SH-SY5Y (cell line): ENCODE results near the gene PCDH9.

Experiments used
- GATA2 ChIP-seq: IDR thresholded peaks from 2 replicates; pipeline ENCODE4 v1.6.1; 2011; ENCODE audit warnings: mild to moderate bottlenecking, low read depth, low read length
- GATA3 ChIP-seq: IDR thresholded peaks from 2 replicates; pipeline ENCODE4 v1.6.1; 2011; ENCODE audit warnings: low read depth, mild to moderate bottlenecking, low read length, moderate library complexity

Gene PCDH9

DNA sequence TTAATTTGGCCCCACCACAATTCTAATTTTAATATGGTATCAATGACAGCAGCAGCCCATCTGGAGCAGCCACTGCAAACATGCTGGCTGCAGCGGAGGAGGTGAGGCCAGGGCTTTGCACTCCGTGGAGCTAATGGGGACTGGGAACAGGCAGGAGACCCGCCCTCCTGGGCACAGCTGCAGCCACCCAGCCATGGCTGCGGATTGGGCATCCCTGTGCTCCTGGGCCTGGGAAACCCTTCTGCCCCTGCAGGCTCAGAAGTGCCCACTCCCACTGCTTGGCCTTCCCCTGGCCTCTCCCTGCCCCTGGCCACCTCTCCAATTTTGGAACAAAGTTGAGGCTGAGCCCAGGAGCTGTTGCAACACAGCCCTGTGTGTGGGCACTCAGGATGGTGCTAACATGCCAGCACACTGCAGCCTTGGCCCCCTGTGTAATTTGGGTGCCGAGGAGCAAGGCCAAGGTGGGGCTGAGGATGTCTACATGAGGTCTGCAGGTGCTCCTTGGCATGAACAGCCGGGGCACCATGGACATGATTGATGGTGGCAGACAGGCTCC lies 123.6 kb downstream of the PCDH9 start:
- TF ChIP-seq GATA2 (no peak), GATA3 (no peak)

DNA sequence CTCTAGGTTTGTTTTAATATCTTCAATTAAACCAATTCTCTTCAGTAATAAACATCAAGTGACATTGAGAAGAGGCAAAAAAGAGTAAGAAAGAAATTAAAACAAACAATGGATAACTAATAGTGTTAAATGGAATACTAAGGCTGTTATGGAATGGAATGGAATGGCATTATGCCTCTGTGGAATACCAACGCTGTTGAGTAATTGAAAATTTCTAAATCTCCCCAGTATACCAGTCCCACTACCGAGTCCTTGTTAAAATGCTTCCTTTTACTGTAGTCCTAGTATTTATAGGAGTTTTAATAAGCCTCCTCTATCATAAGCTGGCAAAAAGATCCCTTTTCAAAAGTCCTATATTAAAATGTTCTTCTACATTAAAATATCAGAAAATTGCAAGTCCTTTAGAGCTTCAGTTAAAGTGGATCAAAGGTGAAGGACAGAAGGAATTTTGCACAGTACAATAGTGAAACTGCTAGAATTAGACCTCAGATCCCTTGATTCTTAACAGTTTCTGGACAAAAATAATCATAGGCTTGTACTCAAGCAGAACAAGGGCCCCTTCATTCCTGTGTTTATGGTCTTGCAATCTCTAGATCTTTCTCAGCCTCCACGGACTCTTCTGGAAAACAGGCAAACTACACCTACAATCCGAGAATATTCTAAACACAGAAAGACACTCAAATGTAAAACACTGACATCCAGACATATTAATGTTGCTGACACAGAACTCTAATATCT lies 128.2 kb downstream of the PCDH9 start:
- TF ChIP-seq GATA2 (no peak), GATA3 (no peak)

DNA sequence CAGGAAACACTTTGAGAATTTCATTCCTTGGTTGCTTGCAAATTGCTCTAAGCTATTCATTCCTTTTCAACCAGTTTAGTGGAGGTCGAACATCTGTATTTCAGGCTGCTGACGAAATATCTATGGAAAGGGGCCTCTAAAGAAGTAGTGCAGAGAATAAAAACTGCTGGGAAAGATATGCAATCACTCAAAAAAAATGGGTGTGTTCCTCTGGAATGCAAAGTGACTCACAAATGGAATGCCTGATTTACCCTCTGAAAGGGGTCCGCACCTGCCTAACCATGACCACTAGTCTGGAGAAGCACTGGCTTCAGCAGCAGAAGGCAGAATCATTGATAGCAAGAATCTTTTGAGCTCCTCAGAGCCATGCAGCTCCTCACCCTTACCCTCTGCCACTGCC lies 129.4 kb downstream of the PCDH9 start:
- TF ChIP-seq GATA2 (no peak), GATA3 (no peak)

DNA sequence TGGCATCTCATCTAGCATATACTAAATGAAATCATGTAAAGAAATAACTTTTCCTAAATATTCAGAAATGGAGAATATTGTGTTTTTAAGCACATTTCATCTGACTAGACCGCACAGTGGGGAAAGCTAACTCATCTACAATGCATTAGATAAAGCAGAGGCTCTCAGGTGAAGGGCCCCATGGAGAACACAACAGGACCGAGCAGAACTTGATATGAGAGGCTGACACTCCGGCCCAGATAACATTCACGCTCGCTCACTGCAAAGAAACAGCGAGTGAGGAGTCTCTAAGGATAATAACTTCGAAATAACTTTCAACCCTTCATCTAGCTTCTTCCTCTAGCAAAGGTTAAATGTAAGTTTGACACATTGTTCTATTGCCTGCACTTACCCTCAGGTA lies 130.6 kb downstream of the PCDH9 start:
- TF ChIP-seq GATA2 = no peak
- TF ChIP-seq GATA3 = no peak

DNA sequence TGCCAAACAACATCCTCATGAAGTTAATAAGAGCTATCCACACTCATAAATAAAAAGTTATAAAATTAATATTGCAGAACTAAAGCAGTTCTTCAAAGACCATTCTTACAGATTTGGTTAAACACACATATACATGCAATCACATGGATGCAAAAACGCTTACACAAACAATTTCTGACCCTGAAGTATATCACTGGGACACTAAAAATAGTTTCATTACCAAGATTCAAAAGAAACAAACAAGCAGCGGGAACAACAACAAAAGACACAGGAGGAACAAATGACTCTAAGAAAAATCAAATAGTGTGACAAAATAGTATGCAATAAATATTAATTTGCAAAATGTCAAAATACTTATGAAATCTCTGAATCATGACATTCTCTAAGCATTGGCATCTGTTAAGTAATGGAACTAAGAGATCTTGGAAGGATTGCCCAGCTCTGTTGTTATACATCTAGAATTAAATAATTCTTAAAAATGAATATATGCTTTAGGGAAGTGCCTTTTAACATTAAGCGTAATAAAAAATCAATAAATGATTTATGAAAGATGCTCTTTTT lies 132.2 kb downstream of the PCDH9 start:
- TF ChIP-seq GATA2 = no peak
- TF ChIP-seq GATA3 = no peak

DNA sequence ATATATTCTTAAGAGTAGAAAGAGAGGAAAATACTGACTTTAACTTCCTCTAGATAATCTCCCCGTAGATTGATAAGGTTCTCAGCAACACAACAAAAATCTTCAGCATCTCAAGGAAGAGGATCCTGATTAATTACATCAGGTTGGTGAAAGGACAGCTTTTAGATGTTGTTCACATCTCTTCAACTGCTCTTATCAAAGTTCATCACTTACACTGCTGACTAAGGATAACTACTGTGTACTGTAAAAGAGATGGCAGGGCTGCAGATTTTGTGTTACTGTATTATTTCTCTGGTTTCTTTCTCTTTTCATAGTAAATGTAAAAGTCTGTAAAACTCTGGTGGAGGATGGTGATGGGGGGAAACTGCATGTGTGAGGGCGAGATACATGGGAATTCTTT lies 133.7 kb downstream of the PCDH9 start:
- TF ChIP-seq GATA2 (no peak), GATA3 (no peak)

DNA sequence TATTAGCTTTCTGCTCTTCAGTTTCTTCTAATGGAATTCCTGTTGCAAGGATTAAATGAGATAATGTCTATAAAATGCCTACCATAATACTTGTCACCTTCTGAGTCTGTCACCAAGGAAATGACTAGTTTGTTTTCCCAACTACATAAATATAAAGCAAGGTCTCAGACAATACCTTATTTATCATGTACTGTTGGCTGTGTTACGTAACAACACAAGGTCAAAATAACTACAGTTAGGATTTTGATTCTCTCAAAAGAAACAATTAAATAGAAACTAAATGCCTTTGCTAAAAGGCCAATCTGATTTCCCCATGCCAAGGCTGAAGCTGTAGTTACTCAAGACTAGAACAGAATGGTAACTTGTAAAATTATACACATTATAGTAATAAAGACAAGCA lies 134.5 kb downstream of the PCDH9 start:
- TF ChIP-seq GATA2 (no peak), GATA3 (no peak)

DNA sequence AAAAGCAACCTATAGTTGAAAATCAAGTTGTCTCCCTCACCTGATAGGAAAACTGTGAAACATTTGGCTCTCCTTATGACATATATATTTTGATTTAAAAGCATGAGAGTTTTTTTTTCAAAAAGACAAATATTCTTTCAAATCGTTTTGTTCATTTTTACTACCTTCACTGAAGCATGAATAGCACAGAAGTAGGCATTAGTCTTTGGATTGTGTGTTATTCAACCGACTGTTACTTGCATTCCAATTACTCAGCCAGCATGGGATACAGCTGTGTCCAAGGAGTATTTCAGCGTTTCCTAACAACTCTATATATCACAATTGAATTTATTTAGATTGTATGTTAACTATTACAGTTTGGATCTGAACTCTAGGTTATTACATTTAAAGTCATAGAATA lies 135.2 kb downstream of the PCDH9 start:
- no peak for TF ChIP-seq GATA3
- TF ChIP-seq GATA2 = no peak

DNA sequence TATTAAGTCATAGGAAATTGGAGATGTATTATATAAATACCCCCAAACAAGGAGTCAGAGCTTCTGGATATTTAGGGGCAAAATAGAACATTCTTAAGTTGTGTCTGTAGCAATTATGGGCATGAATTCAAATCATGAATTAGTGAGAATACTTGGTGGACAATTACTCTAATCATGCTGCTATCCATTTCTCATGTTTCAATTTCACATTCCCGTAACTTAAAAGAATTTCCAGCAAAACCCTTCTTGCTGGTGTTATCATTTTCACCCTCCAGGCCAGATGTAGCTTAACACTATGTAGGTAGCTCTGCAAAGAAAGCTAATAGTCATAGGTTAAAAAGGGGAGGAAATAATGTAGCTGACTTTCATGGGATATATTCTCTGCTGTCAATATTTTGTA lies 136.1 kb downstream of the PCDH9 start:
- no peak for TF ChIP-seq GATA3
- no peak for TF ChIP-seq GATA2

DNA sequence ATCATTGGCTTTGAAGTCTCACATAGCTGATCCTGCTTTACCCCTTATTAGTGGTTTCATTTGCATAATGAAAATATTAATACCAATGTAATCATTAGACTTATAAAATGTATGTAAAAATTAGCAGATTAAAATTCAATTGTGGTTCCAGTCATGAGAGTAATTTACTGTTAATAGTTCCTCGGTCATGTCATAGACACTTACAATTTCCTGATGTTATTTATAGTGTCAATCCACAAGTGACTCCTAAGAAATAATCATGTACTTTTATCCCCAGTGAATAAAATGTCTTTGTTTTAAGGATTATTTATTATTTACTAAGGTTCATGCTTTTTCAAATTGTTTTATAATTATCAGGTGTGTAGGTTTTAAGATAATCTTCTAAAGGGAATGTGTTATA lies 138.5 kb downstream of the PCDH9 start:
- TF ChIP-seq GATA2 = no peak
- no peak for TF ChIP-seq GATA3

DNA sequence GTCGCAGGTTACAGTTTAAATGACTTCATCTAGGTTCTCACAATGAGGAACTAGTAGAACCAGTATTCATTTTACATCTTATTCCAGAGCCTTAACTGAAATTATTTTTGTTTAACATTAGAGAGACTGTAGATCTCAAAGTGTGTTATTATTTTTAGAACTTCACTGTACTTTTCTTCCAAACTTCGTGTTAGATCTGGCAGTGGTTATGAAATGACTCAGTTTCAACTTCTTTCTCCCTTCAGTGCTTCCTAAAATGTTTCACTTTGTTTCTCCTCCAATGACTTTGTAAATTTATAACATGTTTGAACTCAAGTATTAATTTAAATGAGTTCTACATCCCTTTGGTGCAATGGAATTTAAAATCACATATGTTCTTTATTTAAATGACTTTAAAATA lies 139.3 kb downstream of the PCDH9 start:
- TF ChIP-seq GATA3 = no peak
- no peak for TF ChIP-seq GATA2

DNA sequence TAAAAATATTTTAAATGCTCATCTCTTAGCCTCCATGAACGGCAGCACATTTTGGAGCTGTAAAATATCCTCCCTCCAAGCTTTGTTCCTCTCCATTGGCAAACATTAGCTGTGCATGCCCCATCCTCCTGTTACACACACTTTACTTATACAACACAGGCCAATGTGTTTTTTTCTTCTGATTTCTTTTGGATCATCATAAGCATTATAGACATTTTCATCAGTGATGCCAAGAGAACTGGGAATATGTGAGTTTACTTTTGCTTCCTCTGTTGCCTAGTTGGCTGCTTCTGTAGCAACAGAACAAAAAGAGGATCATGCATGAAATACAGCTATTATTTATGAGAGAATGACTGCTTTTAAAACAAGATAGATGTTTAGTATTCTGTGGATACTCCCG lies 142.6 kb downstream of the PCDH9 start:
- TF ChIP-seq GATA3 (no peak), GATA2 (no peak)

DNA sequence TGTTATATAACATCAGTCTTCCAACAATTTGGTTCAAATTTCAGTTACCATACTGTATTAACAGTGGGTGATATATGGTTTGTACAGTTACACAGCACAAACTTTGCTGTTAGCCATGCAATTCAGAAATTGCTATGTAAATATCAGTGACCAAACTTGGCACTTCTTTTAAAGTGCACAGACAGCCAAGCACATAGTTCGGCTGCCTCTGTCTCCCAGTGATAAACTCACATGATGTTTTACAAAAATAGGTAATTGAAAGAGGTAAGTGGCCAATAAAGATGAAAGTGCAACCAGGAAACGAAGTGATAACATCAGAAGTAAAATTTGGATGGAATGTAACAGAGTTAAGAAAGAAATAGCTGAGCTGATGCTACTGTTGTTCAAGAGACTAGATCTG lies 143.9 kb downstream of the PCDH9 start:
- no peak for TF ChIP-seq GATA3
- no peak for TF ChIP-seq GATA2

DNA sequence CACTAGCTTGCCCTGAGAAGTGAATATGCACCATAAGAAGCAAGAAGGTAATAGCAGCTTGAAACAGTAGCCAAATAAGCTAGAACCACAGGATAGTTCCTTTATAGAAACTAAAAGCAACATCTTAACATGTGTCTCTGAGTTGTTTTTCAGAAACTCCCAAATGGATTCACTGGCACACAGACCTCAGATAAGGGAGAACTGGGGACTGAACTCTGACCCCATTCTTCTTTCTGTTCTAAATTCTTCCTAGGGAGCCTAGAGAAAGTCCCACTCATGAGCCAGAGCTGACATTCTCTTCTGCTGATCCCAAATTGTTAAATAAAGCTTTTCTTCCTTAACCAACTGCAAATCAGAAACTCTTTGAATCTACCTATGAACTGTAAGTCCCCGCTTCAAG lies 146.1 kb downstream of the PCDH9 start:
- TF ChIP-seq GATA3 = no peak
- no peak for TF ChIP-seq GATA2

DNA sequence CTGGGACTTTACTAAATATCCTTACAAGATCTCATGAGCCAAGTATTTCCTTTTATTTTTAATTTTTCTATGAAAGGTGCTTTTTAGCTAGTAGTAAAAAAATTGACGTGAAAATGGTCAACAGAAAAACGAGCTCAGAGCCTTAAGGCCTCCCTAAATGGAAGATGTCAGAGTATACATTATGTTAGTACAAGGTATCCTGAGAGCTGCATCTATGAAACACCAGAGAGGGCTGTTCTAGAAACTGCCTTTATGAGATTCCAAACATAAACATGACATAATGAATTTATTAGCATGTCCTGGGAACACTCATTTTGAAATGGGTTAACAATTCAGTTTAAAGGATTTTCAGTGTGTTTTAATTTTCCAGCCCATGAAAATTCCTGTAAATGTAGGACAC lies 146.6 kb downstream of the PCDH9 start:
- TF ChIP-seq GATA3 (no peak), GATA2 (no peak)
